Measurements from ENCODE around the gene GBX1. TPM values are rescaled to one million over a fixed set of nuclear protein-coding genes. Genes with fewer than 3 reads are reported as not detected.
A peak's percentile ranks its signal among the peaks of the same experiment; 100 is the strongest.

The GBX1 gene
- total RNA-seq, 1 donor from 2014 or later: 0.30 TPM

DNA sequence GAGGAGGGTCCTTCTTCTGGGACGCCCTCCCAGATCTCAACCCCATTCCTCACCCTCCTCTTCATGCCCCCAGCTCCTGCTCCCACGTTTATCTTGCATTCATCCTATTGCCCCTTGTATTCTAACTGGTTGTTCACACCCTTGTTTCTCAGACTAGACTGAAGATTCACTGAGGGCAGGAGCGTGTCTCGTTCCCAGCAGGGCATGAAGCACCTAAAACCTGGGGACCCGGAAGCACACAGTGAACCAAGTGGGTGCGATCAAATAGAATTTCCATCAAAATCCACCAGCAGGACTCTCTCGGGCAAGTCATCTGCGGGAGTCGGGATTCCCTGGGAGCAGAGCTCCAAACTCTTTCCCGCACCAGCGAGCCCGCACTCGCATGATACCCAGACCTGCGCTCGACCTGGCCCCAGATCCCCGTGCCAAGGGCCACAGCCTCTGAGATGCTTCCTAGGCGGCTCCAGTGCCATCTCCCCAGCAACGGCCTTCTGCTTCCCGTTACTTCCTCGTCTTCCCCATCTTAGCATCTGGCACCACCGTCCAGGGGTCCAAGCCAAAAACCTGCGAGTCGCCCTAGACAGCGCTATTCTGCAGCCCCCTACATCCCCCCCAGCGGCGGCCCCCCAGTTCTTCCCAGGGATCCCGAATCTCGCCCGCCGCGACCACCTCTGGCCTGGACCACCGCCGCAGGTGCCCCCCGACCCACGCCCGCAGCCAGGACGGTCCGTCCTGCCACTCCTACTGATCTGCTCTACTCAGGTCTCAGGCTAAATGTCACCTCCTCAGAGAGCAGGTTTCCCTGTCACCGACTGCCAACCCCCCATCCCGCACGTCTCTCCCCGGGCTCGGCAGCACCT lies 6.1 kb upstream of the GBX1 start:
- no peak for DNase-seq

DNA sequence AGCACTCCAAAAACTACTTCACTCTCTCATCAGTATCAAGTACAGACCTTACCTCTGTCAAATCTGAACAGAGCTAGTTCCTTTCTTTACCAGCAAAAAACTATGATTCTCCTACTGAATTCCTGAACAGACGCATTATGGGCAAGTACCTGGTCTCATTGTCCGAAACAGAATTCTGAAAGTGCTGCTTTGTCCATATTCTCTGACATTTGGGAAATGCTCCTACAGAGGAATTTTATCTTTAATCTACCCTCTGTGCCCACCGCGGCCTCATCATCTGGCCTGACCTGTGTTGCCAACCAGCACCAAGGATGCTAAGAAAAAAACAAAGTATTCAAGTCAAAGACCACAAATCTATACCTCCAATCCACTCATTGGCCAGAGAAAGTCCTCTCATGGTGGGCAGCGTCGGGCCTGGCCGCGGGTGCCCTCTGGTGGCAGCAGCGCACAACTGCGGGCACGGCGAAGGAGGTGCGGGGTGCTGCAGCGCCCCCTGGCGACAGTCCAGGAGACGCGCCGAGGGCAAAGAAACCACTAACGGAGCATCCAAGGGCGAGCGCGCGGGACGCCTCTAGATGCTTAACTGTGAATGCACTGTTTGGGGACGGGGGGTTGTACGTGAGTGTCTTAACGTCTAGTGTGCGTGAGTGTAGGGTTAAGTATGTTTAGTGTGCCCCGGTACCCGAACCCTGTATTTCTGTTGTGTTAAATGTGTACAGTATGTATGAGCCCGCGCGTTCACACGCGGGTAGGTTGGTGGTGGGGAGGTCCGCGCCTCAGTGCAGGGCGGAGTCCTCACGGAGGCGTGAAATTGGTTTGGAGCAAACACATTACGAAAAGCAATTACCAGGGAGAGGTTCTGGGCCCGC lies 5.0 kb upstream of the GBX1 start:
- peak; percentile 67 for DNase-seq

DNA sequence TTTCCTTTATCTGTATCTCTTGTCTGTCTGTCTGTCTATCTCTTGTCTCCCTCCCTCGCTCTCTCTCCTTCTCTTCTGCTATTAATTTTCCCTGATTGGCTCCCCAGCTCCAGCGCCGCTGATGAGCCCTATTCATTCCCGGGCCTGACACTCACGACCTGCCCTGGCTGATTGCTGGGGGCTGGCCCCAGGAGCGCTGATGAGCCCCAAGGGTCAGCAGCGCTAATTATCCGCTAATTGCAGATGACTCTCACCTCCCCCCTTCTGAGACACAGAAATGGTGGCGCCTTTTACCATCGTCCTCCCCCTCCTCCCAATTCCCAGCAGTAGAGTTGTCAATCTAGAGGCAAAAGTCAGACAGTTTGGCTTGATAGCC lies 1.3 kb upstream of the GBX1 start:
- no peak for DNase-seq

DNA sequence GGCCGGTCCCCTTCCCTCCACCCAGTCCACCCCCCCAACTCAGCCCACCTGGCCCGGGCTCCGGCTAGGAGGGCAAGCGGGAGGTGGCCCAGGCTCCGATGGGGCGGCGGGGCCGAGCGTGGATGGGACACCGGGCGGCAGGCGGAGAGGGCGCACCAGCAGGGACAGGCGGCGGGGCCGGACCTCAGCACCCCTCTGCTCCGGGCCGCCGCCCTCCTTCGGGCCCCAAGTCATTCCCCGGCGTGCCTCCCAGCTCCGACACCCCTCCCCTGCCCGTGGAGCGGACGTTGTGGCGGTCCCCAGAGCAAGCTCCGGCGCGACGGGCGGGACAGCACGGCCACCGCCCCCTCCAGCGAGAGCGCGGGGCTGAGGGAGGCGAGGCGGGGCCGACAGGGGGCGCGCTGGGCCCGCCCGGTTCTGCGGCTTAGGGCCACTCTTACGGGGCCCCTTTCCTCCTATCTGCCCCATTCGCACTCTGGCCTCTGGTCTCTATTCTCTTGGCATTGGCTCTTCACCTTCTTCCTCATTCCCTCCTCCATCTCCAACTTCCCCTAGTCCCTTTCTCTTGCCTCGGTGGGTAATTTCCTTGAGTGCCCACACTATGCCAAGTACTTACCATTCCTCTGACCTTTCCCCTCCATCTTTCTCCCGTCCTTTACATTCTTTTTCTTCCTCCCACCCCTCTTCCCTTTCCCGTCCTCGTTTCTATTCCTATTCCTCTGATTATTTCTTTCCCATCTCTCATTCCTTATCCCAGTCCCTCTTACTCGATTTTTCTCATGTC lies 701 bp upstream of the GBX1 start:
- DNase-seq: no peak

DNA sequence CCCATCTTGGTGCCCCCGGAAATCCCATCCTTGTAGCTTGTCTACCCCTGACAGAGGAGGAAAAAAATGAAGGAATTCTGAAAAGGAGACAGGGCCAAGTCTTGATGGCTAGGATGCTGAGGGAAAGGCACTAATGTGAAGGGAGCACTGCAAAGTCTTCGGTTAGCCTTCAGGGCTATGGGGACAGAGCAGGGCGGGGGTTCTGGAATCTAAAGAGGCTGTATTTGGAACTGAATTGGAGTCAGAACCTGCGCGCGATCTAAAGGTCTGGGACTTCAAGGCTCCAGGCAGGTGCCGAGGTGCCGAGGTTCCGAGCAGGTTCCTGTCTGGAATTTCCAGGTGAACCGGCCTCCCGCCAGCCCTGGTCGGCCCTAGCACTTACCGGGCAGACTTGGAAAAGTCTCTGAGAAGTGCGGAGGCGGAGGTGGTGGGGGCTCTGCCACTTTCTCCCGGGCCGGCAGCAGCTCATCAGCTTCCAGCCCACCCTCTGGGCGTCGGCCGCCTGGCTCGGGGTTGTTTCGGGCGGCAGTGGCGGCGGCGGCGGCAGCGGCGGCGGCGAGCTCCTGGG lies 781 bp downstream of the GBX1 start:
- no peak for DNase-seq

DNA sequence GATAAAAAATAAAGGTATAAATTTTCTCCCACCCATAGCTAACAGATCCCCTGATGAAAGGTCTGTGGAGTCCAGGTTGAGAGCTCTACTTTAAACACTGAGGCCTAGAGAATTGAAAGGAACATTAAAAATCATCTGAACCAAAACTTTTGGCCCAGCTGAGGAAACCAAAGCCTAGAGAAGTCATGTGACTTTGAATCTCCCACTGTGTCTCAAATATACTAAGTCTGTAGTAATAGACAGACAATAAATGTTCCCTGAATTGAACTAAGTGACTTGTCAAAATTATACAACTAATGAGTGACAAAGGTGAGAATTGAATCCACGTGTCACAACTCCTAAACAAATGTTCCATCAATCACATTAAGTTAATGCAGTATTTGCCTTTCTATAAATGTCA lies 5.7 kb downstream of the GBX1 start:
- DNase-seq: no peak

DNA sequence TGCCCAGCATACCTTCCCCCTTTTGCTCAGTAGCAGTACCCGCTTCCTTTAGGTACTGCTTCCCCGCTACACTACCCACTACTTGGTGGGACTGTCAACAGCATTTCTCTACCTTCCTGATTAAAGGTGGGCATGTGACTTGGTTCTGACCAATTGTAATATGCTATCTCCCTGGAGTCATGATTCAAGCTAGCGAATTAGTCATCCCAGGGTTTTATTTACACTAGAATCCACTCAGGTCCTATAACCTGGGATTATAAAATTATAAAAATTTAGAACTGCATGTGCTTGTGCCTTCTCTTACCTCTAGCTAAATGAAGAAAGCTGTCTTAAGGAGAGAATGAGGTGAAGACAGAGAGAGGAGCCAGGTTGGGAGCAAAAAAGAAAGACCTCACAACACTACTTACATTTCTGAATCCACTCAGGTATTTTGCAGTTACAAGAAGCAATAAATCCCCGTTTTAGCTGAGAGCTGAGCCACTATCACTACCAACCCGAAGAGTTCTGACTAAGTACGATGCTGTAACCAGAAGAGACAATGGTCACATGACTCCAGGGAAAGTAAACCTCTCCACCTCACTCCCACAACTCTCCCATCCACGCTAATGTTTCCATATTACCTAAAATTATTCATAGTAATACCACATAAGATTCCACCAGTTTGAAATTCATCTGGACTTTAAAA lies 9.7 kb downstream of the GBX1 start:
- no peak for DNase-seq

DNA sequence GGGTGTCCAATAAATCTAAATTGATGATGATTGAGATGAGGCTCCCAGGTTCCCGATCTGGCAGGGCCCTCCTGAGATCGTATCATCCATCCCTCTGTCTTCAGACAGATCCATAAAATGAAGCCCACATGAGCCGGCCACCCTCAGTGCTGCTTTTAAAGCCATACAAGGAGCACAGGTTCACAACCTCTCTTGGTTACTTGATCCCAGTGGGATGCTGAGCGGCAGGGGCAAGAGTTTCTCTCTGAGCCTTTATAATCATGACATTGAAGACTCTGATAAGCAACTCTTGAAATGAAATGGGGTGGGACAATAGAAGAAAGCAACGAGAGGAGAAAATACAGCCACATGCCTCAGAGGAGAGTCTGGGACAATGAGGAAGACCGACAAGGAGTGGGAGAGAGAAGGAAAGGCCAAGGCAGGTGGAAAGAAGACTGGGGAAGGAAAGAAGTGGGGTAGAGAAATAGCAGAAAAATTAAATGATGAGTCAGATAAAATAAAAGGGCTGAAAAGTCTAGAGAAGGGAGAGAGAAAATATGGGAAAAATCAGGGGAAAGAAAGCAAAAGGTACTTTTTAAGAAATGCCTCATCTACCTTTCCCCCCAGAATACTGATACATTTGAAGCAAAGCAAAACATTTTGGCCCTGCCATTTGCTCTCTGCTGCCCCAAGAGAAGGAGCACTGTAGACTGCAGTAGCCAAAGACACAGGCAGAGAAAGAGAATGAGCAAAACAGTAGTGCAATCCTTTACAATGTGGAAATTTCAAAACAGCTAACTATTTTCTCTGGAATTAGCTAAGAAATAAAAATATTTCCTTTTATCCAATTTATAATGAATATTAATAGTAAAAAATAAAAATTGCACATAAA lies 14.6 kb downstream of the GBX1 start:
- DNase-seq: no peak

DNA sequence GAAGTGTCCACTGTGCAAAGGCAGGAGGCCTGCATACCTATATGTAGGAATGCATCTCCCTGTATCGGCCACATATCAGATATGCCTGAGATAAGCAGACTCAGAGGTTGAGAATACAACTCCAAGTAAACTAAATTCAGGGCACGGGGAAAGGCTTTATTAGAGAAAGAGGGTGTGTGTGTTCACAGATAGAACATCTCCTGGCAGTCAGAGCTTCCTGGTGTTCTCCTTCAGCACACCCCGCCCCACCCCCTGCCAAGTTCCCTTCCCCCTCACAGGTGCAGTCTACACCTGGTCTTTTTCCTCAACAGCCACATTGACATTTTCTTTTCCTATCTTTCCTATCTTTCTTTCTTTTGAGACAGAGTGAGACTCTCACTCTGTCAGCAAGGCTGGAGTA lies 17.1 kb downstream of the GBX1 start:
- DNase-seq: no peak

DNA sequence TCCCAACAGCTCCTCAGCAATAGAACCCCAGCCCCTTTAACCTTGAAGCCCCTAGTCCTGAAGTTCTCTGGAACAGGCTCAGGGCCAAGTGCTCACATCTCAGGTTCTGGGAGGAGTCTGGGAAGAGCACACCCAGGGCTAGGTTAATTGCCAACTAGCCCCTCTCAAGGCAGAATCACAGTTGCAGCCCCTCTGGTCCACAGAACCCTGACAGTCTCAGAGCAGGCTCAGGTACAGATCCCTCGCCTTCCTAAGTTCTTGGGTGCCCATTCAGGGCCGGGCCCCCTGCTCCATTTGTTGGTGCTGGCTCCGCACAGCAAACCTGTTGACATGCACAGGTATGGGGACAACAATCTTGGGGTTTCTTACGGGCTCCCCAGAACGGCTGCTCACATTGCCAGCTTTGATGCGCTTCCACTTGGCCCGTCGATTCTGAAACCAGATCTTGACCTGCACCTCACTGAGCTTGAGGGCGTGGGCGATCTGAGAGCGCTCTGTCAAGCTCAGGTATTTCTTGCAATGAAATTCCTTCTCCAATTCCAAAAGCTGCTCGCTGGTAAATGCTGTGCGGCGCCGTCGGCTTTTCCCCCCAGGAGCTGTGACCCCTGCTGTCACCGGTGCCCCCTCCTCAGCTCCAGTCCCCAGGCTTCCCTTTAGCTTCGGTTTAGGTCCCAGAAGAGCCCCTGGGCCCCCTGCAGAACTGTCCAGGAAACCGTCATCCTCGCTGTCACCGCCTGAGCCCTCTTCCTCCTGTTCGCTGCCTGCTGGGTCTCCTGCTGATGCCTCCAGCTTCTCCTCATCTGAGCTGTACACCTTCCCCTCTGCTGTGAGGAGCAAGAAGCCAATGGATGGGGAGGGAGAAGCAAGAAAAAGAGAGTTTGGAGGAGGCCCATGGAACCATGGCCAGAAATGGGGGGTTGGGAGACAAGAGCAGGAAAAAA lies 18.9 kb downstream of the GBX1 start:
- no peak for DNase-seq

DNA sequence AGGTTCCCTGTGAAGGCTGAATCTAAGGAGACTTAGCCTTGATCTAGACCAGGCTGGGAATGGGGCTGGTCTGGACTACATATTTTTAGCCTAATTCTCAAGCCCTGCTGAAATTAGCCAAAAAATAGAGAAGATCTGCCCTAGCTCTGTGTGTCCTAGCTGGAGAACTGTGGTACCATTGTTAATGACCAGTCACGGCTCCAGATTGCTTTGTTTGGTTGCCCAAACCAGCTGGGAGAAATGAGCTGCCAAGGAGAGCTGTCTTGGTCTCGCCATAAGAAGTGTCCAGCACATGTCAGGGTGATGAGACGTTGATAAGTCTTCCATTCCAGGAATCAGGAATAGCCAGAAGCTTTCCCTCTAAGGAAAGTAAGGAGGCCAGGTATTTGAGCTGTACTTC lies 20.7 kb downstream of the GBX1 start:
- DNase-seq: no peak

DNA sequence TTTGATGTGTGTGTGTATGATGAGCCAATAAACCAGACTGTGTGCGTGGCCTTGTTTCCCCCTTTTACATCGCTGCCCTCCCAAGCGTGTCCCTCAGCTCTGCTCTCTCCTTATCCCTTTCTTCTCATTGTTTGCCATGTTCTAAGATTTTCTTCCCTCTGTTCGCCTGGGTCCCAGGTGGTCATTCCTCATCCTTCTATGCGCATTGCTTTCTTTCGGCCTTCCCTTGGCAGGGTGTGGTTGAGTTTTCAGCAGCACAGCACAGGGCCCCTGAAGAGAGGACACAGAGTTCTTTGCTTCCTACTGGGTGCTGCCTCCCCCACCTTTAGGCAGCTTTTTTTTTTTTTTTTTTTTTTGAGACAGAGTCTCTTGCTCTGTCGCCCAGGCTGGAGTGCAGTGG lies 23.1 kb downstream of the GBX1 start:
- no peak for DNase-seq

DNA sequence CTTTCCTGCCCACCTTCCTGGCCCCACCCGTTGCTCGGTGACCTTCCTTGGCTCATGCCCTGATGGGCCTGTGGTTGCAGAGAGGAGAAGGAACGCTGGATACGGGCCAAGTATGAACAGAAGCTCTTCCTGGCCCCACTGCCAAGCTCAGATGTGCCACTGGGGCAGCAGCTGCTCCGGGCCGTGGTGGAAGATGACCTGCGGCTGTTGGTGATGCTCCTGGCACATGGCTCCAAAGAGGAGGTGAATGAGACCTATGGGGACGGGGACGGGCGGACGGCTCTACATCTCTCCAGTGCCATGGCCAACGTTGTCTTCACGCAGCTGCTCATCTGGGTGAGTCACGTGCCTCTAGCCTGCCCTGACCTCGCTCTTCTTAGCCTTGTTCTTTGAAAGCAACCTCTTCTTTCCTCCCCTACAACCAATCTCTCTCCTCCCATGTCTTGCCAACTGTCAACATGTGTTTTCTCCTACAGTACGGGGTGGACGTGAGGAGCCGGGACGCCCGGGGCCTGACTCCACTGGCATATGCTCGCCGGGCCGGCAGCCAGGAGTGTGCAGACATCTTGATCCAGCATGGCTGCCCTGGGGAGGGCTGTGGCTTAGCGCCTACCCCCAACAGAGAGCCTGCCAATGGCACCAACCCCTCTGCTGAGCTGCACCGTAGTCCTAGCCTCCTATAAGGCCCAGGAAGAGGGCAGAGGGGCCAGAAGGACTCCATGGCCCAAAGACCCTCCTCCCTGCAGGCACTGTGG lies 24.1 kb downstream of the GBX1 start:
- no peak for DNase-seq

DNA sequence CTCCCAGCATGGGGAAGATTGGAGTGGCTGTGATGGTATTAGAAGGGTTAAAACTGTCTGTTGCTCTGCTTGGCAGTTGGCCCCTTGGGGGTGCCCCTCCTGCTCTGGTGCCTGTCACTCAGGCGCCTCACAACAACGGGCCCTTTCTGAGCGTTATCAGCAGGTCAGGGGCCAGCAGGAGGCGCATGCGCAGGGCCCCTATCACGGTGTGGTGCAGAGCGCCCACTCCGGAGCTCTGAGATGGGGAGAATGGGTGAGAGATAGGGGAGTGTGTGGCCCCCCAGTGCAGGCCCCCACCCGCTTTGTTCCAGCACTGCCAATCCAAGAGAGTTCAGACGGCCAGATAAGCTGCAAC lies 24.8 kb downstream of the GBX1 start:
- no peak for DNase-seq

DNA sequence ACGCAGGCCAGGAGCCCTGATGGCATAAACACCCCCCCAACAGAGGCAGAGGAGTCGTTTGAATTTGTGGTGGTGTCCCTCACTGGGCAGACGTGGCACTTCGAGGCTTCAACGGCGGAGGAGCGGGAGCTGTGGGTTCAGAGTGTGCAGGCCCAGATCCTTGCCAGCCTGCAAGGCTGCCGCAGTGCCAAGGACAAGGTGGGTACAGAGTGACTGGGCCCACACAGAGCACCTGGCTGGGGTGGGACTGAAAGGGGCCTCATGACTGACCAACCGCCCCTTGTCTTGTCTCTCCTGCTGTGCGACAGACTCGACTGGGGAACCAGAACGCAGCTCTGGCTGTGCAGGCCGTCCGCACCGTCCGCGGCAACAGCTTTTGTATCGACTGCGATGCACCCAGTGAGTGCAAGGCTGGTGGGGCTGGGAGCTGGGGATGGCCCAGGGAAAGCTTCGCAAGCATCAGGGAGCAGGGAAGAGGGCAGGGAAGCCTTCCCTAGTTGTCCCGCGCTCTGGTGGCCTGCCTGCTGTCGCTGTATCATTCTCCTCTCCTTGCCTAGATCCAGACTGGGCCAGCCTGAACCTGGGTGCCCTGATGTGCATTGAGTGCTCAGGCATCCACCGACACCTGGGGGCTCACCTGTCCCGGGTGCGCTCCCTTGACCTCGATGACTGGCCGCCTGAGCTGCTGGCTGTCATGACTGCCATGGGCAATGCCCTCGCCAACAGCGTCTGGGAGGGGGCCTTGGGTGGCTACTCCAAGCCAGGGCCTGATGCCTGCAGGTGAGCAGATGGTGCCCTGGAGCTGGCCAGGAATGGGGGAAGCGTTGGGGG lies 25.4 kb downstream of the GBX1 start:
- DNase-seq: no peak

DNA sequence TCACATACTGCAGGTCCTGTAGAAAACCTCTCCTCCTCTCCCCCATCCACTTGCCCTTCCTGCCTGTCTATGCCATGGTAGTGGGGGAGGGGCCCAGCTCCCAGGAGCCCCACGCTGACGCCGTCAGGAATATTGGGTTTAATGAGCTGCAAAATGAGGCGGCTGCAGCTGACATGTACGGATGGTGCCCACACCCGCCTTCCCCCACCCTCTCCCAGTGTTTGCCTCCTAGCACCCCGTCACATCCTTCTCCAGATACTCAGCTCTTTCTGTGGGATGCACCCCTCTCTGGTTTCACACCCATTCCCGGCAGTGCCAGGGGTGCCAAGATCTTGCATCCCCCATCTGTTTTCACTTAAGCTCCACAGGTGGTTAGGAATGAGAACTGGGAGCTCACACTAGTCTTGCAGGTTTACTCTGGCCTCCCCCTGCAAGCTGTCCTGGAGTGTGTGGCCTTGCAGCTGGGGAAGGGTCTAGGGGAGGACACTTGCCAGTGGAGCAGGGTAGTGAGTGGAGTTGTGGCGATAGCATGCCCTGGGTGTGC lies 26.1 kb downstream of the GBX1 start:
- no peak for DNase-seq

DNA sequence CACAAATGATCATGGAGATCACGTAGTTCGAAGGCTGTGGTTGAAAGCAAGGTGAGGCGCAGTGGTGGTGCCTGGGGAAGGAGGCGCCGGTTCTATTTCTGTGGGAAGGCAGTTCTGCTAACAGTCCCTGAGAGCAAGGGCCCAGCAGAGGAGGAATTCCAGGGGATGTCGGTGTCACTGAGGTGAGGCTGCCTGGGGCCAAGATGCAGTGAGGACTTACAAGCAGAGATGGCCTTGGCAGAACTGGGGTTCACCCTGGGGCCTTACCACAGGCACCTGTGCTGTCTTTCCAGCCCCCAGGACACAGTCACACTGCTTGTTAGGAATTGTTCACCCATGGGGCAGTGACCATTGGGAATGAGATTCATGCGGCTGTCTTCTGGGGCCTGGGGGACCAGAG lies 26.7 kb downstream of the GBX1 start:
- no peak for DNase-seq

DNA sequence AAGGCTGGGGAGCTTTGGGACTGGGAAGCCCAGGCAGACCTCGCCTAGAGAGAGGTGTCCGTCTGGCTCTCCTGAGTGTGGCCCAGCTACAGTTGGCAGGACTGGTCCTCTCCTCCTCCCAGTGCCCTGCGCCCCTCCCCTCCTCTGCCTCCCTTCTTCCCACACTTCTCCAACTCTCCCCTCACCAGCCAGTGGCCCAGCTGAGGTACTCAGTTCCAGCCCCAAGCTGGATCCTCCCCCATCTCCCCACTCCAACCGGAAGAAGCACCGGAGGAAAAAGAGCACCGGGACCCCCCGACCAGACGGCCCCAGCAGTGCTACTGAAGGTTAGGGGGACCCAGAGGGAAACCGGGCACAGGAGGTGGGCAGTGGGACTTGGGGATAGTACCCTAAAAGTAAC lies 27.7 kb downstream of the GBX1 start:
- DNase-seq: no peak
